Body of pancreas (tissue), 4 donors: ENCODE data around the gene HELZ2.

Experiments used
- POLR2A ChIP-seq, 3 donors: fragments of 450-650 bp; IDR thresholded peaks; one replicate each; pipeline ENCODE4 v1.6.1; 2016; ENCODE audit warnings: antibody characterized with exemption in 3 of 3, mild to moderate bottlenecking in 2 of 3
- TF ChIP-seq, protein P1 (sequence below), 7 experiments: fragments of 450-650 bp in 4 of 7; fragments of 200-600 bp in 3 of 7; sonication (generic) in 3 of 7; IDR thresholded peaks; one replicate each; pipeline ENCODE4 v1.5.1; 2016 to 2019; ENCODE audit warnings: antibody characterized with exemption in 7 of 7

DNA sequence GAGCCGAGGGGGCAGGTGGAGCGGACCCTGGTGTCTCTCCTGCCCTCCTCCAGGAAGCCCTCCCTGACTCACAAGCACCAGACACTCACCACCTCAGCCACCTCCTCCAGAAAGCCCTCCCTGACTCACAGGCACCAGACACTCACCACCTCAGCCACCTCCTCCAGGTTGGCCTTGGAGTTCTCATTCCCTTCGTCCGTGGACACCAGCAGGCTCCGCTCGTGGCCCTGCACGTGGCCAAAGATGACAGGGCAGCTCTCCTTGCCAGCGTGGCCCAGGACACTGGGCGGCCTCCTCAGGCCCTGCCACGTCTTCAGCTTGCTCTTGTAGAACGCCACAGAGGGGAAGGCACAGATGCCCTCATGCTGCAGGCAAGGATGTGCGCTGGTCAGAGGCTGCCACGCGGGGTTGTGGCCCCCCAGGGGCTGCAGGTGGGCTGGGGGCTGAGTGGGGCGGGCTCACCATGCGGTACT lies 13.7 kb downstream of the HELZ2 start:
- TF ChIP-seq, protein P1, sequence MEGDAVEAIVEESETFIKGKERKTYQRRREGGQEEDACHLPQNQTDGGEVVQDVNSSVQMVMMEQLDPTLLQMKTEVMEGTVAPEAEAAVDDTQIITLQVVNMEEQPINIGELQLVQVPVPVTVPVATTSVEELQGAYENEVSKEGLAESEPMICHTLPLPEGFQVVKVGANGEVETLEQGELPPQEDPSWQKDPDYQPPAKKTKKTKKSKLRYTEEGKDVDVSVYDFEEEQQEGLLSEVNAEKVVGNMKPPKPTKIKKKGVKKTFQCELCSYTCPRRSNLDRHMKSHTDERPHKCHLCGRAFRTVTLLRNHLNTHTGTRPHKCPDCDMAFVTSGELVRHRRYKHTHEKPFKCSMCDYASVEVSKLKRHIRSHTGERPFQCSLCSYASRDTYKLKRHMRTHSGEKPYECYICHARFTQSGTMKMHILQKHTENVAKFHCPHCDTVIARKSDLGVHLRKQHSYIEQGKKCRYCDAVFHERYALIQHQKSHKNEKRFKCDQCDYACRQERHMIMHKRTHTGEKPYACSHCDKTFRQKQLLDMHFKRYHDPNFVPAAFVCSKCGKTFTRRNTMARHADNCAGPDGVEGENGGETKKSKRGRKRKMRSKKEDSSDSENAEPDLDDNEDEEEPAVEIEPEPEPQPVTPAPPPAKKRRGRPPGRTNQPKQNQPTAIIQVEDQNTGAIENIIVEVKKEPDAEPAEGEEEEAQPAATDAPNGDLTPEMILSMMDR (IDR thresholded peaks at IDR 0.05): no peak
- TF ChIP-seq POLR2A (IDR thresholded peaks at IDR 0.05): no peak
